Activated CD8-positive, alpha-beta memory T cell treated with anti-CD3 and anti-CD28 coated beads, Interleukin-2, amount 50 U/mL, for 4 hours (primary cell): Measurements from ENCODE around the gene NEMP2.

Source experiments
- DNase-seq: peaks from one replicate; pipeline ENCODE4 v3.0.0-alpha.2; 2020

The NEMP2 gene

DNA sequence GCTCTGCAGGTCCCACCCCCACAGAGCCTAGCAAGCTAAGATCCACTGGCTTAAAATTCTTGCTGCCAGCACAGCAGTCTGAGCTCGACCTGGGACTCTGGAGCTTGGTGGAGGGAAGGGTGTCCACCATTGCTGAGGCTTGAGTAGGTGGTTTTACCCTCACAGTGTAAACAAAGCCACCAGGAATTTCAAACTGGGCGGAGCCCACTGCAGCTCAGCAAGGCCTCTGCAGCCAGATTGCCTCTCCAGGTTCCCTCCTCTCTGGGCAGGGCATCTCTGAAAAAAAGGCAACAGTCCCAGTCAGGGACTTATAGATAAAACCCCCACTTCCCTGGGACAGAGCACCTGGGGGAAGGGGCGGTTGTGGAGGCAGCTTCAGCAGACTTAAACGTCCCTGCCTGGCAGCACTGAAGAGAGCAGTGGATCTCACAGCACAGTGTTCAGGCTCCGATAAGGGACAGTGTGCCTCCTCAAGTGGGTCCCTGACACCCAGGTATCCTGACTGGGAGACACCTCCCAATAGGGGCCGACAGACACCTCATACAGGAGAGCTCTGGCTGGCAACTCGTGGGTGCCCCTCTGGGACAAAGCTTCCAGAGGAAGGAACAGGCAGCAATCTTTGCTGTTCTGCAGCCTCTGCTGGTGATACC, 20.0 kb upstream of the NEMP2 start:
- DNase-seq, result no peak

GRCh38 chr2:190553254-190553653, 18.7 kb upstream of the NEMP2 start:
- no peak for DNase-seq

DNA sequence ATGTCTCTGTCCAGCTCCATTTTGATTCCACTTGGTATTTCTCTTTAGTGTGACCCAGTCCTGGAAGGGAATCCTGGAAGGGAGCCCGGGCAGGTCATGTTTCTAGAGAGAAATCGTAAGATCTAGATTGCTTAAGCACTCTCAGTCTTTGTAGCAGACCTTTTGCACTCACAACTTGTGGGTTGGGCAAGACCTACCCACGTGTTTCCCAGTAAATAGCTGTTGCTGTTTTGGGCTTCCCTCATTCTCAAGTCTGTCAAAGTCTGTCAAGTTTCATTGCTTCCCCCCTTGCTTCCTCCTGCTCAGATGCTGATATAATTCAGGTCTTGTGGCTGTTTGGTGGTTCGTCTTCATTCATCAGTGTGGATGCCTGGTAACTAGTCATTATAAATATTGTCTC, 17.4 kb upstream of the NEMP2 start:
- DNase-seq, result no peak

DNA sequence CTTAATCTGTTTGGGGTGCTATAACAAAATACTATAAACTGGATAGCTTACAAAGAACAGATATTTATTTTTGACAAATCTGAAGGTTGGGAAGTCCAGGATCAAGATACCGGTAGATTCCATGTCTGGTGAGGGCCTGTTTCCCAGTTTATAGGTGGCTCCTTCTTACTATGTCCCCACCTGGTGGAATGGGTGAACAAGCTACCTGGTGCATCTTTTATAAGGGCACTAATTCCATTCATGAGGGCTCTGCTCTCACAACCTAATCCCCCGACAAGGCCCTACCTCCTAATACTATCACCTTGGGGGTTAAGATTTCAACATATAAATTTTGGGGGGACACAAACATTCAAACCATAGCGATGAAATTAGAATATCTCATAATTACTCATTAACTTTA, 15.6 kb upstream of the NEMP2 start:
- DNase-seq, result no peak

DNA sequence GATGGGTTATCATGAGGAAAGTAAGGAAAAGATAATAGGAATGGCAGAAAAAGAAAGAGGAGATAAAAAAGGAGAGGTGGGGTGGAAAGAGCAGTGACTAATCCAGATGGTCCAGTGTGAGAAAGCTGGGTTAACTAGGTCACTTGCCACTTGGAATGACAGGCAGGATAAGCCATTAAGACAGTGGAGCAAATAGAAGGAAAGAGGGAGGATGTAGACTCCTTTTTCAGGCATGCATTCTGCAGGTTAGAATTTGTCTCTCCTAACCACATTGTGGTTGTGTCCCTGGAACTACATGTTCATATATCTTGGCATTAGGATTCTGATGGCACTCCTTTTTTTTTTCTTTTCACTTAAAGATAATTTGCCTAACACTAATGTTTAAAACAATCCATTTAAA, 13.4 kb upstream of the NEMP2 start:
- no peak for DNase-seq

- no peak for DNase-seq
Measured at GRCh38 chr2:190546734-190547133, 12.2 kb upstream of the NEMP2 start.

- DNase-seq, result no peak
Measured at GRCh38 chr2:190545555-190546385, 11.2 kb upstream of the NEMP2 start.

DNA sequence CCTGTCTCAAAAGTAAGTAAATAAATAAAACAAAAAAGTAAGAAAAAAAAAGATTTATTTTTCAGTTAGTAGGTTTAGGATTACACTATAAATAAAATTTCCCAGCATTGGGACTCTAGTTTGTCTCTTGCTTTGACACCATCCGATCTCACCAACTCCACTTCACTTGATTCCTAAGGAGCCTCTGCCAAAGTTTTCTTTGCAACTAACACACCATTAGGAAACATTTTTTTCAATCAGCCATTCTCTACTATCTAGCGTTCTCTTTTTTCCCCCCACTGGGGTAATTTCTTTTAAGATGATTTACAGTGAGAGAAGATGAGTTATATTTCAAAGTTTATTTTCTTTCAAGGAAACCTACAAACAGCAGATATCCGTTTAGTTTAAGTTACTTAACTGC, 10.6 kb upstream of the NEMP2 start:
- DNase-seq, result no peak

DNA sequence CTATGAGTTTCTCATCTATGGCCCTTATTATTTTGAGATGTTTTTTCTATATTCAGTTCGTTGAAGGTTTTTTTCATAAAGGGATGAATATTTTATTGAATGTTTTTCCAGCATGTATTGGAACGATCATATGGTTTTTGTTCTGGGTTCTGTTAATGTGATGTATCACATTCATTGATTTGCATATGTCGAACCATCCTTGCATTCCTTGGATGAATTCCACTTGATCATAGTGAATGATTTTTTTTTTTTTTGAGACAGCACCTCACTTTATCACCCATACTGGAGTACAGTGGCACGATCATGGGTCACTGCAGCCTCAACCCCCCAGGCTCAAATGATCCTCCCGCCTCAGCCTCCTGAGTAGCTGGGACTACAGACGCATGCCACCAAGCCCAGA, 5.5 kb upstream of the NEMP2 start:
- DNase-seq, result no peak

DNA sequence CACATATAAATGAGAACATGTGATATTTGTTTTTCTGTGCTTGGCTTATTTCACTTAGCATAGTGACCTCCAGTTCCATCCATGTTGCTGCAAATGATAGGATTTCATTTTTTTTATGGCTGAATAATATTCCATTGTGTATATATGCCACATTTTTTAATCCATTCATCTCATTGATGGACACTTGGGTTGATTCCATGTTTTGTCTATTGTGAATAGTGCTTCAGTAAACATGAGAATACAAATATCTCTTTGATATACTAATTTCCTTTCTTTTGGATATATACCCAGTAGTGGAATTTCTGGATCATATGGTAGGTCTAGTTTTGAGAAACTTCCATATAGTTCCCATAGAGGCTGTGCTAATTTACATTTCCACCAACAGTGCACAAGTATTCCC, 3.7 kb upstream of the NEMP2 start:
- DNase-seq, result no peak

- no peak for DNase-seq
Measured at GRCh38 chr2:190537765-190538164, 3.2 kb upstream of the NEMP2 start.

GRCh38 chr2:190535586-190535985, 1.1 kb upstream of the NEMP2 start:
- DNase-seq, result no peak

DNA sequence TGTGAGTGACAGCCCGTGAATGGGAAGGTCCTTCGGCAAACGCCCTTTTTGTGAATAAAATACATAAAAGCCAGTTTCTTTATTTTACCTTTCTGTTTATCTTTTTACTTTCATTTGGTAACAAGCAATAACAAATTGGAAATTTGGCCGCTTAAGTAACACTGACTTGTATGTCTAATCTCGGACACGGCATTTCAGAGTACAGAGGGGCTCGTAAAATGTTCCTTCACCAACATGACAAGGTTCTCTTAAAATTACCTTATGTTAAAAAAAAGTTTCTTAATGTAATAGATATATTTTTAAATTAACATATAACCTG, 558 bp upstream of the NEMP2 start:
- DNase-seq, result no peak

GRCh38 chr2:190533968-190534309, 583 bp downstream of the NEMP2 start:
- DNase-seq, result peak; percentile 51

DNA sequence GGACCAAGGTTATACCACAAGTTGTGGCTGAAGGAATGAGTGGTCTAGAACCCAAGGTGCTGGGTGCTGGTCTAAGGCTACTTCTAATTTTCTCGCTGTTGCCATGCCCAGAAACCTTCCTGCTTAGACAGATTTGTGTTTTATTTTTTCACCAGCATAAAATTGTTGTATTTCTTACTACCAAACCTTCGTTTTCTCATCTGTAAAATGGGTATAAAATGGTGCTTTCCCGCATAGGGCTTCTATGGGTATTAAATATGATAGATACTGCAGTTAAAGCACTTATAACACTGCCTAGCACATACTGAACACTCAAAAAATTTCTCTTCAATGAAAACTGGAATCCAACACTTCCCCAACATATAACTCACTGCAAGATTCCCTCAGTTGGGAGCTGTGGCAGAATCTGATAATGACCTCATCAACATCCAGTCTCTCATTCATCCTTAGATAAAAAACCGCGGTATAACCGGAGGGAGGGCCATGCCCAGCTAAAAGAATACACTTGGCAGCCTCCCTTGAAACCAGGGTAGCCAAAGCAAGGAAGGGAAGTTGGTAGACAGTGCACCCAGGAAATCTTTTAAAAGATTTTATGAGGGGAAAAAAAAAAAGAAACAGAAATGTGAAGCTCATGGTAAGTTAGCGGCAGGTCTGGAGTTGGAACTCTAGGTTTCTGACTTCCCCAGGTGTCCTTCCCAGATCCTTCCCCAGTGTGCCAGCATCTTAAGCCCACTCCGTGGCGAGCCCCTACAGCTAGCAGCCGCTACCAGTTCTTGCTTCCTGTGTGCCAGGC, 1.2 kb downstream of the NEMP2 start:
- DNase-seq, result no peak

DNA sequence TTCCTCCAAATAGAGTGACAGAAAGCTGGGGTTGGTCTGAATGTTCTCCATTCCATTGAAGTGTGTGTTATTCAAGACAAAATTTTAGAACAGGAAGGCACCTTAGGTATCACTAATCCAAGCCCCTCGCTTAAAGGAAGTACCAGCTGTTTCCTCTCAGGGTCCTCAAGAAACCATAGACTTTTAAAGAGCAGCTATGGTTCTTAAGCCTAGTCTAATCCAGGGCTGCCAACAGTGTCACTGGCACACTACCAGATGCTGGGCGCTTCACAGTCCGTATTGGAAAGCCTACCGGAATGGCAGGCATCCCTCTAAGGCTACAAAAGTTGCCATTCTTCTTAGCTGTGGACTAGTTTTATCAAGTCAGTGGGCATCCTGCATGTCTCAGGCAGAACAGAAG, 1.9 kb downstream of the NEMP2 start:
- no peak for DNase-seq

- no peak for DNase-seq
Measured at GRCh38 chr2:190530248-190530900, 4.1 kb downstream of the NEMP2 start.

GRCh38 chr2:190529486-190530247, 4.9 kb downstream of the NEMP2 start:
- DNase-seq, result no peak

DNA sequence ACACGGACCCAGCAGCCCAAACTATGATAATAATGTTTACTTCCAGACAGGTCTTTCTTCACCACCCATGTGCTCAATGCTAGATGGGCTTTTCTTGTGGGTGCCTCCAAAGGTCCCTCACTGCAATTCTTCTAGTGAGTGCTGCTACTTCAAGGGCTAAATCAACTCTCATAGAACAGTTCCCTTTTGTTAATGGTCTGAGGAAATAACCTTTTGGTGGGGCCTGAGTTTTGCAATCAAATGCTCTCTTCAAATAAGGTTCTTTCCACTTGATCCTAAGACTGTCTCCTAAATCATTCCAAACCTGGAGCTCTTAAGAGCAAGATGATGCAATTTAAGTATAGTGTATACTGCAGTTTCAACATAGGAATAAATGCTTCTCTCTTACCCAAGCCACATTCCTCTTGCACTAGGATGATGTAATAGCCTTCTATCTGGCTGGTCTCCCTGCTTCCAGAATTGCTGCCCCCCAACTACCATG, 6.0 kb downstream of the NEMP2 start:
- no peak for DNase-seq

DNA sequence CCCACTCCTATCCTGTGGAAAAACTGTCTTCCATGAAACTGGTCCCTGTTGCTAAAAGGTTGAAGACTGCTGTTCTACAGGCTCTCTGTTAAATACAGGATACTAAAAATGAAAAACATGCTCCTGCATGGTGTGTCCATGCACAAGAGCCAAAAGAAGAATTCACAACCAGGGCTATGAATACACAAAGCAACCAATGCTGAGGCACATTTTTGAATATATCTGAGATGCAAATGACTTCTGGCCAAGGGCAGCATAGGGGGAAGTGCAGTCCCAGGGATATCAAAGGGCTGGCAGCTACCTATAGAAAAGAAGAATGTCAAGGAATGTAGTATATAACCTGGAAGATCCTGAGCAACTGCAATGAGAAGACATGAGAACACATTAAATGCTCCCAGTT, 6.6 kb downstream of the NEMP2 start:
- no peak for DNase-seq

DNA sequence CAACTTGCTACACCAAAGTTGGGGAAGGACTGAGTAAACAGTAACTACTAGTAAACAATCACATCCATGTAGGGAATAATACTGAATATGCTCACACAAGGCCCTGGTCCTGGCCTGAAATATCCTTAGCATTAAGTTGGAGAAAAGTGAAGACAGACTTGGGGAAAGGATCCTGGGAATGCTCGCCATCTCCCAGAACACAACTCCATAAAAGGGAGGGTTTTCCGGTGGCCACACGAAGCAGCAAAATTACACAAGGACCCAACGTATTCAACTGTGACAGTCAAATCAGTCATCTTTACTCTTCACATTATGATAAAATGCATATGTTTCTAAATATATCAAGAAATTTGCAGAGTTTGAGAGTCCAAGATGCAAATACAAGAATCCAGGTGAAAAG, 7.3 kb downstream of the NEMP2 start:
- DNase-seq, result no peak

- no peak for DNase-seq
Measured at GRCh38 chr2:190526105-190526750, 8.3 kb downstream of the NEMP2 start.
